Duodenal mucosa (tissue), 2 donors: Measurements from ENCODE around the gene IFI35.

Source experiments
- H3K27ac ChIP-seq: one replicate; pipeline ENCODE4 v1.7.0; 2013; ENCODE audit warnings: low read depth, low read length
- H3K27me3 ChIP-seq, 2 donors: one replicate each; pipeline ENCODE4 v1.7.0; 2013; ENCODE audit warnings: low read length in 2 of 2, control low read depth in 1 of 2; ENCODE audit not compliant: insufficient read depth in 2 of 2, control insufficient read depth in 1 of 2
- H3K36me3 ChIP-seq, 2 donors: one replicate each; pipeline ENCODE4 v1.7.0; 2013; ENCODE audit warnings: low read length in 2 of 2, control low read depth in 1 of 2; ENCODE audit not compliant: insufficient read depth in 2 of 2, control insufficient read depth in 1 of 2
- H3K4me1 ChIP-seq, 2 donors: one replicate each; pipeline ENCODE4 v1.7.0; 2013; ENCODE audit warnings: low read length in 2 of 2, control low read depth in 1 of 2; ENCODE audit not compliant: insufficient read depth in 2 of 2, control insufficient read depth in 1 of 2
- H3K4me3 ChIP-seq, 2 donors: one replicate each; pipeline ENCODE4 v1.7.0; 2013; ENCODE audit warnings: low read length in 2 of 2, low read depth in 1 of 2
- H3K9ac ChIP-seq, 2 donors: one replicate each; pipeline ENCODE4 v1.7.0; 2013; ENCODE audit warnings: low read length in 2 of 2, low read depth in 1 of 2
- H3K9me3 ChIP-seq, 2 donors: one replicate each; pipeline ENCODE4 v1.7.0; 2013; ENCODE audit warnings: low read length in 2 of 2, control low read depth in 1 of 2; ENCODE audit not compliant: control insufficient read depth in 1 of 2

IFI35 gene

GRCh38 chr17:43014649-43015542 lies 8.3 kb downstream of the IFI35 start:
- H3K4me3 ChIP-seq, result no peak overlapping the region
- peaks cover 30 to 43% of the 10 kb centered on the region in 2 donors for H3K4me1 ChIP-seq
- peaks cover 30 to 37% of the 10 kb centered on the region in 2 donors for H3K36me3 ChIP-seq
- no peaks in the 10 kb centered on the region for H3K9me3 ChIP-seq
- H3K27me3 ChIP-seq, result no peaks in the 10 kb centered on the region
- no peak overlapping the region for H3K9ac ChIP-seq
- no peak overlapping the region for H3K27ac ChIP-seq

GRCh38 chr17:43015579-43015978 lies 9.0 kb downstream of the IFI35 start:
- Histone ChIP-seq H3K4me1 (peaks cover 29 to 43% of the 10 kb centered on the region in 2 donors), H3K36me3 (peaks cover 30 to 37% of the 10 kb centered on the region in 2 donors), H3K4me3 (no peak overlapping the region), H3K9ac (no peak overlapping the region), H3K27me3 (no peaks in the 10 kb centered on the region), H3K27ac (no peak overlapping the region), H3K9me3 (no peaks in the 10 kb centered on the region)

GRCh38 chr17:43016216-43016615 lies 9.6 kb downstream of the IFI35 start:
- Histone ChIP-seq H3K27me3 (no peaks in the 10 kb centered on the region), H3K9ac (no peak overlapping the region), H3K9me3 (no peaks in the 10 kb centered on the region), H3K27ac (peak overlapping the region; percentile 35), H3K36me3 (peaks cover 30 to 37% of the 10 kb centered on the region in 2 donors), H3K4me3 (no peak overlapping the region), H3K4me1 (peaks cover 23 to 40% of the 10 kb centered on the region in 2 donors)

GRCh38 chr17:43018008-43018853 lies 11.6 kb downstream of the IFI35 start:
- no peak overlapping the region for H3K9ac ChIP-seq
- H3K4me3 ChIP-seq, result no peak overlapping the region
- H3K36me3 ChIP-seq, result peaks cover 22 to 32% of the 10 kb centered on the region in 2 donors
- no peaks in the 10 kb centered on the region for H3K27me3 ChIP-seq
- H3K27ac ChIP-seq, result no peak overlapping the region
- H3K4me1 ChIP-seq, result peaks cover 15 to 38% of the 10 kb centered on the region in 2 donors
- no peaks in the 10 kb centered on the region for H3K9me3 ChIP-seq

- peaks cover 15 to 38% of the 10 kb centered on the region in 2 donors for H3K4me1 ChIP-seq
- no peaks in the 10 kb centered on the region for H3K9me3 ChIP-seq
- no peak overlapping the region for H3K4me3 ChIP-seq
- H3K36me3 ChIP-seq, result peaks cover 17 to 25% of the 10 kb centered on the region in 2 donors
- H3K27me3 ChIP-seq, result no peaks in the 10 kb centered on the region
- H3K27ac ChIP-seq, result no peak overlapping the region
- no peak overlapping the region for H3K9ac ChIP-seq
Observed at GRCh38 chr17:43018932-43019331, 12.3 kb downstream of the IFI35 start.

- H3K27me3 ChIP-seq, result no peaks in the 10 kb centered on the region
- H3K4me3 ChIP-seq, result peak overlapping the region in 1 of 2 donors; percentile 42
- H3K4me1 ChIP-seq, result peaks cover 15 to 42% of the 10 kb centered on the region in 2 donors
- no peak overlapping the region for H3K27ac ChIP-seq
- H3K9me3 ChIP-seq, result no peaks in the 10 kb centered on the region
- H3K36me3 ChIP-seq, result peaks cover 12 to 22% of the 10 kb centered on the region in 2 donors
- H3K9ac ChIP-seq, result peak overlapping the region; percentile 16 to 55
Observed at GRCh38 chr17:43019418-43019817, 12.8 kb downstream of the IFI35 start.

GRCh38 chr17:43020030-43020621 lies 13.5 kb downstream of the IFI35 start:
- Histone ChIP-seq H3K4me1 (peaks cover 19 to 46% of the 10 kb centered on the region in 2 donors), H3K9me3 (no peaks in the 10 kb centered on the region), H3K27me3 (no peaks in the 10 kb centered on the region), H3K27ac (no peak overlapping the region), H3K36me3 (peaks cover 6 to 15% of the 10 kb centered on the region in 2 donors), H3K4me3 (peak overlapping the region in 1 of 2 donors; percentile 42), H3K9ac (peak overlapping the region; percentile 16 to 55)

GRCh38 chr17:43020789-43021740 lies 14.5 kb downstream of the IFI35 start:
- Histone ChIP-seq H3K9ac (peak overlapping the region; percentile 77 to 85), H3K4me1 (peaks cover 15 to 41% of the 10 kb centered on the region in 2 donors), H3K4me3 (peak overlapping the region; percentile 88 to 91)

More at GRCh38 chr17:43020789-43021740, 14.5 kb downstream of the IFI35 start:
- no peaks in the 10 kb centered on the region for H3K27me3 ChIP-seq
- peaks cover 3 to 9% of the 10 kb centered on the region in 2 donors for H3K36me3 ChIP-seq
- H3K9me3 ChIP-seq, result no peaks in the 10 kb centered on the region
- peak overlapping the region; percentile 80 for H3K27ac ChIP-seq
